ENCODE data around the gene ZNF491.

DNA sequence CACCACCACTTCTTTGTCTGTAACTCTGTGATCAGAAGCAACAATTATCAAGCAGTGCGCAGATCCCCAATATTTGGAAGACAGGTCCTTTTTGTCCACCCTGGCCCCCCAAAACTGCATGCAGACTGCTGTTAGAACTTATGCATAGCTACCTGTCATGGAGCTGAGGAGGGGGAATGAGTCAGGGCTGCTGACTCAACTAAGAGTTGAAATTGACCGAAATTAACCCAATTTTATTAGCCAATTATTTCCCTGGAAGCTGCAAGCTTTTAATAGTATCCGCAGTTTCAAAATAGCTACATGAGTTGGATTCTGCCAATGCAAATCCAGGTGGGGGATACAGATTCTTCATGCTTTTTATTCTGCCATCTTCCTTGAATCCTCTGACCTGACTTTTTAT, 14.0 kb upstream of the ZNF491 start:
- TF ChIP-seq, protein P1, sequence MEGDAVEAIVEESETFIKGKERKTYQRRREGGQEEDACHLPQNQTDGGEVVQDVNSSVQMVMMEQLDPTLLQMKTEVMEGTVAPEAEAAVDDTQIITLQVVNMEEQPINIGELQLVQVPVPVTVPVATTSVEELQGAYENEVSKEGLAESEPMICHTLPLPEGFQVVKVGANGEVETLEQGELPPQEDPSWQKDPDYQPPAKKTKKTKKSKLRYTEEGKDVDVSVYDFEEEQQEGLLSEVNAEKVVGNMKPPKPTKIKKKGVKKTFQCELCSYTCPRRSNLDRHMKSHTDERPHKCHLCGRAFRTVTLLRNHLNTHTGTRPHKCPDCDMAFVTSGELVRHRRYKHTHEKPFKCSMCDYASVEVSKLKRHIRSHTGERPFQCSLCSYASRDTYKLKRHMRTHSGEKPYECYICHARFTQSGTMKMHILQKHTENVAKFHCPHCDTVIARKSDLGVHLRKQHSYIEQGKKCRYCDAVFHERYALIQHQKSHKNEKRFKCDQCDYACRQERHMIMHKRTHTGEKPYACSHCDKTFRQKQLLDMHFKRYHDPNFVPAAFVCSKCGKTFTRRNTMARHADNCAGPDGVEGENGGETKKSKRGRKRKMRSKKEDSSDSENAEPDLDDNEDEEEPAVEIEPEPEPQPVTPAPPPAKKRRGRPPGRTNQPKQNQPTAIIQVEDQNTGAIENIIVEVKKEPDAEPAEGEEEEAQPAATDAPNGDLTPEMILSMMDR (conservative IDR thresholded peaks at IDR 0.05; ENCODE audit: low read length): no peak
- no peak for TF ChIP-seq EZH2phosphoT487 (IDR thresholded peaks at IDR 0.05; ENCODE audit: borderline replicate concordance, low read depth, low read length)

All from OCI-LY7 (cell line).